Thymus (tissue), 14 donors: Measurements from ENCODE around the gene TEX12. TPM values are rescaled to one million over a fixed set of nuclear protein-coding genes. Genes with fewer than 3 reads are reported as not detected.
A peak's percentile ranks its signal among the peaks of the same experiment; 100 is the strongest.

Experiments
- DNase-seq, 9 donors: peaks; one replicate each; pipeline ENCODE4 v3.0.0-alpha.2; 2013; ENCODE audit warnings: low spot score in 9 of 9, low read depth in 6 of 9, missing footprints in 1 of 9
- H3K27ac ChIP-seq, 2 donors: one replicate each; pipeline ENCODE4 v1.5.1; 2013; ENCODE audit warnings: control low read depth in 1 of 2, low read depth in 1 of 2, low read length in 1 of 2, mild to moderate bottlenecking in 1 of 2, moderate library complexity in 1 of 2
- H3K27me3 ChIP-seq, 2 donors: one replicate each; pipeline ENCODE4 v1.5.1; 2013; ENCODE audit warnings: low read length in 1 of 2; ENCODE audit not compliant: control insufficient read depth in 2 of 2, insufficient read depth in 1 of 2
- H3K36me3 ChIP-seq, 2 donors: one replicate each; pipeline ENCODE4 v1.5.1; 2013; ENCODE audit warnings: low read length in 1 of 2, mild to moderate bottlenecking in 1 of 2, moderate library complexity in 1 of 2; ENCODE audit not compliant: control insufficient read depth in 2 of 2, insufficient read depth in 2 of 2
- H3K4me1 ChIP-seq, 2 donors: one replicate each; pipeline ENCODE4 v1.5.1; 2013; ENCODE audit warnings: low read length in 2 of 2; ENCODE audit not compliant: control insufficient read depth in 2 of 2, insufficient read depth in 2 of 2
- H3K4me3 ChIP-seq, 2 donors: one replicate each; pipeline ENCODE4 v1.5.1; 2013; ENCODE audit warnings: low read length in 2 of 2, control low read depth in 1 of 2, mild to moderate bottlenecking in 1 of 2
- H3K9me3 ChIP-seq, 2 donors: one replicate each; pipeline ENCODE4 v1.5.1; 2013; ENCODE audit warnings: low read length in 1 of 2, mild to moderate bottlenecking in 1 of 2; ENCODE audit not compliant: control insufficient read depth in 2 of 2, insufficient read depth in 1 of 2
- WGBS: extraction: QIAGEN DNeasy Blood & Tissue Kit; methylation state at CpG from one replicate; pipeline ENCODE4 v1.1.7; 2013; 5-methylcytosine and 5-hydroxymethylcytosine counted together
- long read RNA-seq, 10 donors: transcript quantifications; one replicate each; lab custom pipeline, GENCODE V29; 2026
- polyA plus RNA-seq: library from polyadenylated mRNA; stranded (reverse); fragments of 200-250 nt; gene quantifications from one replicate; pipeline ENCODE4 v1.2.3, GENCODE V29; 2013
- total RNA-seq: library from RNA; stranded (reverse); fragments of 120-200 nt; gene quantifications from one replicate; pipeline ENCODE4 v1.2.4, GENCODE V29; 2013
- donor health status: healthy.

Gene TEX12, protein sequence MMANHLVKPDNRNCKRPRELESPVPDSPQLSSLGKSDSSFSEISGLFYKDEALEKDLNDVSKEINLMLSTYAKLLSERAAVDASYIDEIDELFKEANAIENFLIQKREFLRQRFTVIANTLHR
- total RNA-seq (0.09 TPM), polyA plus RNA-seq (0.37 TPM)
- long read RNA-seq, donor 1: 0 reads
- long read RNA-seq, donor 2: 0 reads
- long read RNA-seq, donor 3: 0 reads
- long read RNA-seq, donor 4: 0 reads
- long read RNA-seq, donor 5: 0 reads
- long read RNA-seq, donor 6: 0 reads
- long read RNA-seq, donor 7: 0 reads
- long read RNA-seq, donor 8: 0 reads
- long read RNA-seq, donor 9: 0 reads
- long read RNA-seq, donor 10: 0 reads

- Histone ChIP-seq H3K4me1 (peaks cover 0 to 2% of the 10 kb centered on the region in 2 donors), H3K4me3 (no peak within 1 kb of the TSS), H3K27me3 (no peaks in the 10 kb centered on the region), H3K36me3 (no peaks in the 10 kb centered on the region), H3K27ac (no peak within 1 kb of the TSS), H3K9me3 (no peaks in the 10 kb centered on the region)
- WGBS: 95% methylated on average over 25 of the region's 25 CpGs
- DNase-seq: no peak
These were observed at the start of gene TEX12 for GRCh38 chr11:112167145-112167544. TSS of gene TEX12 (plus strand) at chr11:112167372. CDS start at chr11:112169269, 1,897 bp downstream.

- H3K4me3 ChIP-seq: no peak overlapping the region
- no peak overlapping the region for H3K27ac ChIP-seq
- DNase-seq: no peak
- H3K9me3 ChIP-seq: no peaks in the 10 kb centered on the region
- H3K4me1 ChIP-seq: peaks cover 0 to 3% of the 10 kb centered on the region in 2 donors
- H3K36me3 ChIP-seq: peaks cover 0 to 5% of the 10 kb centered on the region in 2 donors
- no peaks in the 10 kb centered on the region for H3K27me3 ChIP-seq
- 56% methylated on average over 2 of the region's 2 CpGs for WGBS
These were observed 49.0 kb upstream of the TEX12 start for GRCh38 chr11:112118176-112118575.

GRCh38 chr11:112121981-112122615 is 45.1 kb upstream of the TEX12 start:
- Histone ChIP-seq H3K27me3 (no peaks in the 10 kb centered on the region), H3K27ac (no peak overlapping the region), H3K4me3 (no peak overlapping the region), H3K9me3 (no peaks in the 10 kb centered on the region), H3K4me1 (no peaks in the 10 kb centered on the region), H3K36me3 (peaks cover 0 to 5% of the 10 kb centered on the region in 2 donors)
- 96% methylated on average over 5 of the region's 5 CpGs for WGBS
- no peak for DNase-seq

DNA sequence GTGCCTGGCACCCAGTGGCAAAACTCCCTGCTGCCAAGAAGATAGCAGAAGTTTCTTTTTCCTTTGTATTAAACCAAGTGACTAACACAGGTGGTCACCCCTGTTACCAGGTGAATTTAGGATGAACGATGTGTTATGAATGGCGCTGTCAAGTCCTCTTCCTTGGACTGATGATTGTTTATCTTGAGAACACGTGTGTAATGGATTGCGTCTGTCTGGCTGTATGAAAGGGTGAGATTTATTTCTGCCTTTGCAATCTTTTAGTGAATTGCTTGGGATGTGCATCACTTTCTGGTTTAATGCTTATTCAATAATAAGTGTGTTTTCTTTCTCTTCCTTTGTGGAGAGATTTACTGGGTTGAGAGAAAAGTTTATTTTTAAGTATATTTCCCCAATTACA is 44.0 kb upstream of the TEX12 start:
- no peak overlapping the region for H3K4me3 ChIP-seq
- H3K36me3 ChIP-seq: peaks cover 0 to 5% of the 10 kb centered on the region in 2 donors
- H3K27me3 ChIP-seq: no peaks in the 10 kb centered on the region
- WGBS: 92% methylated on average over 4 of the region's 4 CpGs
- DNase-seq: no peak
- no peaks in the 10 kb centered on the region for H3K9me3 ChIP-seq
- H3K4me1 ChIP-seq: no peaks in the 10 kb centered on the region
- no peak overlapping the region for H3K27ac ChIP-seq

DNA sequence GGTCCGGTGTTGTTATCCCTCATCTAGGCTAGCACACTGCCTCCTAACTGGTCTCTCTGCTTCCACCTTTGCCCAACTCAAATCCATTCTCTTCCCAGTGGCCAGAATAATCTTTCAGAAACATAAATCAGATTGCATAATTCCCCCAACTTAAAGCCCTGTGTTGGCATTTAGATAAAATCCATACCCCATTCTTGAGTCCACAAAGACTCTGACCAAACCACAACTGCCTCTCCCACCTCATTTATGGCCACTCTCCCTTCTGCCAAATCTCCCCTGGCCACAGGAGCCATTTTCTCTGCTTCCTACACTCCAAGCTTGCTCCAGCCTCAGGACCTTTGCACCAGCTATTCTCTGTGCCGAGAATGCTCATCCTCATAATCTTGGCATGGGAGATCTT is 40.1 kb upstream of the TEX12 start:
- no peaks in the 10 kb centered on the region for H3K27me3 ChIP-seq
- 98% methylated on average over 2 of the region's 2 CpGs for WGBS
- no peak overlapping the region for H3K27ac ChIP-seq
- no peak overlapping the region for H3K4me3 ChIP-seq
- no peaks in the 10 kb centered on the region for H3K9me3 ChIP-seq
- no peak for DNase-seq
- H3K4me1 ChIP-seq: no peaks in the 10 kb centered on the region
- H3K36me3 ChIP-seq: no peaks in the 10 kb centered on the region

DNA sequence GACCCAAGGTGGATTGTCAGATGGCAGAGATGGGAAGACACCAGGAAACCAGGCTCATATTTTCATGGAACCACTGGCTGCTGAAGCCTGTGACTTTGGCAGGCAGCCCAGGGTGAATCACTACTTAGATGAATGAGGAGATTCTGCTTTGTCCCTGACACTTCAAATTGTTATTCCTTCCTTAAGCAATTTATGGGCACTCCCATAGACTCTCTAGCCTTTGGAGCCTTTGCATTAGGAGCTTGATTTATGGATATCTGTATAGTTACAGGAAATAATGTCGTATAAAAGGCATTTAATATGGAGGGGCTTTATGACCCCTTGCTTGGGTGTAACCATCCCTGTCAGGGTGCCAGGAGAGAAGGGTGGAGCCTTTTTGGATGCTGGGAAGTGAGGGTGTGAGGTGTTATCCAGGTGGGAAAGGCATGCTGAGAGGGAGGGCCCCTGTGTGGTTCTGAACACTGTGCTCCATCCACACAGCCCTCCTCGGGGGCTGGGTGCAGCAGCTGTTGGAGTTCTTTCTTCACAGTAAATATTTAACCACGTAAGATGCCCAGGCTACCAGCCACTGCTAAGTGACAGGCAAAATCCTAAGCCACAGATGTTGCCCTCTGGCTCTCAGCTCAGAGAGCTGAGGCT is 38.6 kb upstream of the TEX12 start:
- H3K27ac ChIP-seq: no peak overlapping the region
- no peaks in the 10 kb centered on the region for H3K36me3 ChIP-seq
- 78% methylated on average over 3 of the region's 3 CpGs for WGBS
- DNase-seq: no peak
- no peaks in the 10 kb centered on the region for H3K27me3 ChIP-seq
- no peaks in the 10 kb centered on the region for H3K4me1 ChIP-seq
- no peaks in the 10 kb centered on the region for H3K9me3 ChIP-seq
- H3K4me3 ChIP-seq: no peak overlapping the region

GRCh38 chr11:112129656-112130055 is 37.5 kb upstream of the TEX12 start:
- H3K4me3 ChIP-seq: no peak overlapping the region
- H3K27ac ChIP-seq: no peak overlapping the region
- no peaks in the 10 kb centered on the region for H3K27me3 ChIP-seq
- no peaks in the 10 kb centered on the region for H3K9me3 ChIP-seq
- H3K36me3 ChIP-seq: no peaks in the 10 kb centered on the region
- H3K4me1 ChIP-seq: no peaks in the 10 kb centered on the region
- DNase-seq: peak in 1 of 9 donors; percentile 5
- WGBS: 71% methylated on average over 5 of the region's 5 CpGs

GRCh38 chr11:112132737-112133136 is 34.4 kb upstream of the TEX12 start:
- no peaks in the 10 kb centered on the region for H3K27me3 ChIP-seq
- no peak for DNase-seq
- no peak overlapping the region for H3K27ac ChIP-seq
- H3K36me3 ChIP-seq: no peaks in the 10 kb centered on the region
- H3K4me1 ChIP-seq: no peaks in the 10 kb centered on the region
- 75% methylated on average over 2 of the region's 2 CpGs for WGBS
- no peaks in the 10 kb centered on the region for H3K9me3 ChIP-seq
- no peak overlapping the region for H3K4me3 ChIP-seq

DNA sequence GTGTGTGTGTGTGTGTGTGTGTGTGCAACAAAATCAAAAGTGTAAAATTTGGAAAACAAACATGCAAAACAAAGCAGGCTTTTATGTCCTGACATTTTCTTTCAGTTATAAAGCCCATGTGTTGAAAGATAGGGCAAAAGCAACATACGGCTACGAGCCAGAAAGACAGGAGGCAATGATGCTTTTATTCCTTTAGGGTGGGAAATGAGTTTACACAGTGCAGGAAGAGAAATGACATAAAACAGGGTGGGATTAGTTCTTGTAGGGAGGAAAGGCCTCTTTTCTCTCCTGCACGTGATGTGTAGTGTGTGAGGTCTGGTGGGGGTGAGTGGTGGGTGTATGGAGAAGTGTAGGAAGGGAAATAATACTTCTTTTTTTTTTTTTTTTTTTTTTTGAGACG is 32.7 kb upstream of the TEX12 start:
- H3K36me3 ChIP-seq: no peaks in the 10 kb centered on the region
- no peak overlapping the region for H3K4me3 ChIP-seq
- H3K27me3 ChIP-seq: no peaks in the 10 kb centered on the region
- H3K4me1 ChIP-seq: no peaks in the 10 kb centered on the region
- no peak overlapping the region for H3K27ac ChIP-seq
- 98% methylated on average over 3 of the region's 4 CpGs for WGBS
- DNase-seq: no peak
- H3K9me3 ChIP-seq: no peaks in the 10 kb centered on the region
